ENCODE data around the gene KLK6.

Gene KLK6

DNA sequence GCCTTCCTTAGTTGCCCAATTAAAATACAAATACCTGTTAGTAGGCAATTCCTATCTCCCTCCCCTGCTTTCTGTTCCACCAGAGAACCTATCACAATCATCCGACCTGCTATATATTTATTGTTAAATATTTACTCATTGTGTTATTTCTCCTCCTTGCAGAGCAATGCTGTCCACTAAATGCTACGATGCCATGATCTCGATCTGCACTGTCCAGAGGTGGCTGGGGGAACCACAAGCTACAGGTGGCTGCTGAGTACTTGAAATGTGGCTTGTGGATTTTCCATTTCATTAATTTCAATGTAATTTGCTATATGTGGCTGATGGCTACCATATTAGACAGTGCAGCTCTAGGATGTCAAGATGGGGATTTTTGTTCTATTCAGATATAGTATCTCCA, 5.1 kb downstream of the KLK6 start:
- H3K27ac ChIP-seq, result no peak overlapping the region
- no peak overlapping the region for H3K4me3 ChIP-seq

DNA sequence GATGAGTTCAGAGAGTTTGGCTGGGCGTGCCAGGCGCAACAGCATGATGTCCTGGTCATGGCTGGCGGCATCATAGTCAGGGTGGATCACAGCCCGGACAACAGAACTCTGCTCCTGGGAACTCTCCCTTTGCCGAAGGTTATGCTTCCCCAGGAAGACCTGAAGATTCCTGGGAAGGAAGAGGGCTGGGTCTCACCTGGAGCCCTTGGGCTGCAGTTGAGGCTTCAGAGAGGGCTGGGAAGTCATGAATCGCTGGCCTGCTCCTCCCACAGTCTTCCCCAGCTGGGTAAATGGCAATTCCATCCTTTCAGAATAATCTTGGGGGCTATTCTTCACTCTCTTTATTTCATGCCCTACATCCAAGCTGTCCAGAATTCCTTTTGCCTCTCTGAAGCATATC, 6.0 kb downstream of the KLK6 start:
- Histone ChIP-seq H3K4me3 (no peak overlapping the region), H3K27ac (no peak overlapping the region)

DNA sequence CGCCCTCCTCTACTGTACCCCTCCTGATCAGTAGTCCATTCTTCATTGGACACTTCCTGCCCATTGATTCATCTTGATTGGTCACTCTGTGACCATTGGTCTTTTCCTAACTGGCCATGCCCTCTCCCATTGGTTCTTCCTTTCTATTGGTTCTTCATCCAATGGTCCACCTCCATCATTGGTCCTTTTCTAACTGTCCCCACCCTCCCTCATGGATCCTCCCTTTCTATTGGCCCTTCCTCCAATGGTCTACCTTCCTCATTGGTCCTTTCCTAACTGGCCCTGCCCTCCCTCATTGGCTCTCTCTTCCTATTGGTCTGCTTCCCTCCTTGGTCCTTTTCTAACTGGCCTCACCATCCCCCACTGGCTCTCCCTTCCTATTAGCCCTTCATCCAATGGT, 7.1 kb downstream of the KLK6 start:
- H3K27ac ChIP-seq, result no peak overlapping the region
- no peak overlapping the region for H3K4me3 ChIP-seq

DNA sequence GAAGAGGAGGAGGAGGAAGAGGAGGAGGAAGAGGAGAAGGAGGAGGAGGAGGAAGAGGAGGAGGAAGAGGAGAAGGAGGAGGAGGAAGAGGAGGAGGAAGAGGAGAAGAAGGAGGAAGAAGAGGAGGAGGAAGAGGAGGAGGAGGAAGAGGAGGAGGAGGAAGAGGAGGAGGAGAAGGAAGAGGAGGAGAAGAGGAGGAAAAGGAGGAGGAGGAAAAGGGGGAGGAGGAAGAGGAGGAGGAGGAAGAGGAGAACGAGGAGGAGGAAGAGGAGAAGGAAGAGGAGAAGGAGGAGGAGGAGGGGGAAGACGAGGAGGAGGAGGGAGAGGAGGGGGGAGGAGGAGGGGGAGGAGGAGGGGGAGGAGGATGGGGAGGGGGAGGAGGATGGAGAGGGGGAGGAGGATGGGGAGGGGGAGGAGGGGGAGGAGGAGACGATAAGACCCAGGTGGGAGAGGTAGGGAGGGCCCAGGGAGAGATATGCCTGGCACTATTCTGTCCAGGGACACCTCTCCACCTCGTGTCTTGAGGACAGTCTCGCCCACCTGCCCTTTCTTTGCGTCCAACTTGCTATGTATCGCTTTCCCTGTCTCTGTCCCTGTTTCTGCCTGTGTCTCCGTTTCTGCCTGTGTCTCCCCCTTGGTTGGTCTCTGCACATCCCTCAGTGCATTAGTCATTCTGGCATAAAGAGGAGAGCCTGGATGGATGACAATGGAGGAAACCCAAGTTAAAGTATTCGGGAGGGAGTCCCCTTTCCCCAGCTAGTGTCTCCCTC, 9.5 kb downstream of the KLK6 start:
- H3K4me3 ChIP-seq, result no peak overlapping the region

DNA sequence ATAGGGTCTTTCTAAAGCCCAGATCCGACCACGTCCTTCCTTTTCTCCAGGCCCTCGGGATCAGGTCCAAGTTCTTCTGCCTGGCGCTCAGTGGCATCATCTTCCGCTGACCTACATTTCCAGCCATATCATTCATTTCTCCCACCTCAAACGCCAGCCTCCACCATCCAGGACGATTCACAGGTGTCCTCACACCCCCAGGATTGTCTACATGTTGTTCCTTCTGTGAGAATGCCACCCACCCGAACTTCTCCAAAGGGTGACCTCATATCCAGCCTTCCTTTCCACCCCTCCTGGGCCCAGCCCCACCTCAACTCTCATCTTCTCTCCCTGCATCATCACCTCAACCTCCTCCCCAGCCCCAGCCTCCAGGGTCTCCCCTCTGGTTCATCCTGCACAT, 11.8 kb downstream of the KLK6 start:
- Histone ChIP-seq H3K27ac (no peak overlapping the region), H3K4me3 (no peak overlapping the region)

More for the DNA sequence above, 9.5 kb downstream of the KLK6 start:
- no peak overlapping the region for H3K27ac ChIP-seq

DNA sequence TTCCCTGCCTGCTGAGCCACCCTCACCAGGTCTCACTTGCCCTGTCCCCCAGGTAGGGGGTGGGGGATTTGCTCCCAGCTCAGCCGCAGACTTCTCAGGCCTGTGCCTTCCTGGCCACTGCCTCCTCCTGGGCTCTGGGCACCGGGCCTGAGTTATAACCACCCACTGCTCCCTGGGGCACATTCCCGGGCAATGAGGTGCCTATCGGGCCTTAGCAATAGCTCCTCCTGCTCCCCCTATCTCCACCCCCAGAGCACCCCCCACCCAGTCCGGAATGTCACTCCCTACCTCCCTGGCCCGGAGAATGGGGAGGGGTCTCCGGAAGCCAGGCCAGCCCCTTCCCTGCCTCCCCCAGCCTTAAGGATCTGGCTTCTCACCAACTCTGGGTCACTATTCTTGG, 16.5 kb downstream of the KLK6 start, which contains the start of gene KLK5:
Gene KLK5, minus strand, starts transcription at position 129 of the 400 bp plus-strand sequence. CDS start 381 bp downstream, outside the sequence.
- Histone ChIP-seq H3K4me3 (peak within 1 kb of the TSS in 6 of 7 experiments; percentile 10 to 37 (median 22)), H3K27ac (peak within 1 kb of the TSS in 16 of 21 experiments; percentile 19 to 75 (median 52))

DNA sequence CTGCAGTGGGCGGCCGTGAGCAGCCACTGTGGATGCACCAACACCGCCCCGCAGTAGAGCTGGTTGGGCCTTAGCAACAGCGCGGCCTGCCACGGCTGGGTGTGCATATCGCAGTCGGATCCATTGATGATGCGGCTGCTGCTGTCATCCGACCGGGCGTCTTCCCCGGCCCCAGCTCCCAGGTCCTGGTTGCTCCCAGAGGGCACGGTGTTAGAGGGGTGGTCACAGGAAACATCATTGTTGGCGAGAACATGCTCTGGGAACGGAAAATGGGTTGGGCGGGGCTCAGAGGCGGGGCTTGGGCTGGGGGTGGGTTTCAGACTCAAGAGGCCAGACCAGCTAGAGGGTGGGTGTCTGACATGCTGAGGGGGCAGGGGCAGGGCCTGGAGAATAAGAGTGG, 19.5 kb downstream of the KLK6 start:
- Histone ChIP-seq H3K4me3 (no peak overlapping the region), H3K27ac (no peak overlapping the region)

DNA sequence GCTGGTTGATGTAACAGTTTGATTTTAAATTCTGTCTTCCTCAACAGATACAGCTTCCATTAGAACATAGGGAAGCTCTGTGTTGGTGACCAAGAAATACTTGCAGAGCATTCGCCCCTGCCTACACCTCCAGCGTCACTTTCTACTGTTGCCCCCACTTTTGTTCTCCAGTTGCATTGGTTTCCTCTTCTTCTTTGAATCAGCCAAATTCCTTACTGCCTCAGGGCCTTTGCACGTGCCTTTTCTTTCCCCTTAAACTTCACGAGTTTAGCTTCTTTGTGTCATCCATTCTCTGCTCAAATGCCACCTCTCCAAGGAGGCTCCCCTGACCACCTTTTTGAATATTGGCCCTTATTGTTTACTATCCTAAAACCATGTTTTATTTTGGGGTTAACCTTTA, 22.3 kb downstream of the KLK6 start:
- Histone ChIP-seq H3K4me3 (no peak overlapping the region), H3K27ac (no peak overlapping the region)

DNA sequence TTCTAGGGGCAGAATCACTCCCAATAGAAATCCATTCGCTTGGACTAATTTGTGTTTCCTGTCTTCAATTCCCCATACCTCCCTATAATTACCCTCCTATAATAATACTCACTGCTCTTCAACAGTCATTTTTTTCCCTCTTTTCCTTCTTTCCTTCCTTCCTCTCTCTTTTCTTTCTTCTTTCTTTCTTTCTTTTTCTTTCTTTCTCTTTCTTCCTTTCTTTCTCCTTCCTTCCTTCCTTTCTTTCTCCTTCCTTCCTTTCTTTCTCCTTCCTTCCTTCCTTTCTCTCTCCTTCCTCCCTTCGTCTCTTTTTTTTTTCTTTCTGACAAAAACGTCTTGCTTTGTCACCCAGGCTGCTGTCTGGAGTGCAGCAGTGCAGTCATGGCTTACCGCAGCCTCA, 24.6 kb downstream of the KLK6 start:
- Histone ChIP-seq H3K4me3 (no peak overlapping the region), H3K27ac (no peak overlapping the region)

DNA sequence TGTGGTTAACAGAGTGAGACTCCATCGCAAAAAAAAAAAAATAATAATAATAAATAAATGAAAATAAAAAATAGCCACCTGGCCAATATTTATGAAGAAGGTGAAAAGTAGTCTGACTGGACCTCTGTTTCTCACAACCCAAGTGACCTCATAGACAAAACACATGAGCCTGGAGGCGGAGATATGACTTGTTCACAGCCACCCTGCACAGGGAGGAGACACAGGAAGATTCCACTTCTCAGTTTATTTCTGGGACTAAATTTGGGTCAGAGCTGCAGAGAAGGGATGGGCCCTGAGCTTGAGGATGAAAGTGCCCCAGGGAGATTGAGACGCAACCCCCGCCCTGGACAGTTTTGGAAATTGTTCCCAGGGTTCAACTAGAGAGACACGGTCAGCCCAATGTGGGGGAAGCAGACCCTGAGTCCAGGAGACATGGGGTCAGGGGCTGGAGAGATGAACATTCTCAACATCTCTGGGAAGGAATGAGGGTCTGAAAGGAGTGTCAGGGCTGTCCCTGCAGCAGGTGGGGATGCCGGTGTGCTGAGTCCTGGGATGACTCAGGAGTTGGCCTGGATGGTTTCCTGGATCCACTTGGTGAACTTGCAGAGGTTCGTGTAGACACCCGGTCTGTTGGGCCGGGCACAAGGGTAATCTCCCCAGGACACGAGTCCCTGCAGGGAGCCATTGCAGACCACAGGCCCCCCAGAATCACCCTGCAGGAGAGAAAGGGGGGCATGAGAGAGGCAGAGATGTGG, 26.1 kb downstream of the KLK6 start:
- H3K27ac ChIP-seq, result no peak overlapping the region

DNA sequence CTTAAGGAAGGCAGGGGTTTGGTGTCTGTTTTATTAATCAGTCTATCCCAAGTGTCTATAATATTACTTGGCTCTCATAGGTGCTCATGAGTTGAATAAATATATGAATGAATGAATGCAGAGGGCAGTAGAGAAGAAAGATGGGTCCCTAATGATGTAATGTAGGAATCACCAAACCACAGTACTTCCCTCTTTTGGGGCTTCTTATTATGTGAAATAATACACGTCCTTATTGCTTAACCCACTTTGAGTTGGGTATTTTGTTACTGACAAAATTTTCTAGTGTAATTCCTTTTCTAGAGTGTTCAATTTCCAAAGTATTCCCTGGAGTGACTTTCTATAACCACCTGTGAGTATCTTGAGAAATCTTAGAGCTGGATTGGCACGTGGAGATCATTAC, 29.8 kb downstream of the KLK6 start:
- Histone ChIP-seq H3K4me3 (no peak overlapping the region), H3K27ac (no peak overlapping the region)

More for the DNA sequence above, 26.1 kb downstream of the KLK6 start:
- H3K4me3 ChIP-seq, result no peak overlapping the region

DNA sequence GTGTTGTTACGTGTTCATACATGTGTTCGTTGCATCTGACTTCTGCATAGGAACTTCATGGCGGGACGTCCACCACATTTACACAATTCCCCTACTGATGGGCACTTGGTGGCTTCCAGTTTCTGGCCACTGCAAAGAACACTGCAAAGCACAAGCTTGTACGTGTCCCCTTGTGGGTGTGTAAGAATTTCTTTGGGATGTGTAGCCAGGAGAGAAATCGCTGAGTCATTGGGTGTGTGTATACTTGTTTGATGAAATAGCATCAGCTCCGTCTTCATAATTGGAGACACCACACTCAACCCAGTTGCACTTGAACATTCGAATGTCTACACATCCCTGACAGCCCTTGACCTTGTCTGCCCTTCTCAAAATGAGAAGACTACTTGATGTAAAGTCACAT, 35.8 kb downstream of the KLK6 start:
- no peak overlapping the region for H3K4me3 ChIP-seq
- peak overlapping the region in 11 of 21 experiments; percentile 14 to 74 (median 43) for H3K27ac ChIP-seq

DNA sequence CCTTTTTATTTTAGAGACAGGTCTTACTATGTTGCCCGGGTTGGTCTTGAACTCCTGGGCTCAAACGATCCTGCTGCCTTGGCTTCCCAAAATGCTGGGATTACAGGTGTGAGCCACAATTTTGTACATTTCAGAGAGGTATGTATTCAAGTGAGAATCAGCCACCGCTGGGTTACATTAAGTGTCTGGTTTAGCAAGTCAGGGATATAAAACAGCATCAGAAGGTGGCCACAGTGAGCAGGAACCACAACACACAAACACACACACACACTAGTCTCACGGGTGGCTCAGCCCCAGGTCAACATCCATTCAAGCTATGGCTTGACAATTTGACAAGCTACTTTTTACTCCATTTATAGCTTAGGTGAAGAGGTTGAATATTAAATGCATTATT, 36.7 kb downstream of the KLK6 start:
- peak overlapping the region in 14 of 21 experiments; percentile 14 to 74 (median 45) for H3K27ac ChIP-seq
- H3K4me3 ChIP-seq, result no peak overlapping the region

DNA sequence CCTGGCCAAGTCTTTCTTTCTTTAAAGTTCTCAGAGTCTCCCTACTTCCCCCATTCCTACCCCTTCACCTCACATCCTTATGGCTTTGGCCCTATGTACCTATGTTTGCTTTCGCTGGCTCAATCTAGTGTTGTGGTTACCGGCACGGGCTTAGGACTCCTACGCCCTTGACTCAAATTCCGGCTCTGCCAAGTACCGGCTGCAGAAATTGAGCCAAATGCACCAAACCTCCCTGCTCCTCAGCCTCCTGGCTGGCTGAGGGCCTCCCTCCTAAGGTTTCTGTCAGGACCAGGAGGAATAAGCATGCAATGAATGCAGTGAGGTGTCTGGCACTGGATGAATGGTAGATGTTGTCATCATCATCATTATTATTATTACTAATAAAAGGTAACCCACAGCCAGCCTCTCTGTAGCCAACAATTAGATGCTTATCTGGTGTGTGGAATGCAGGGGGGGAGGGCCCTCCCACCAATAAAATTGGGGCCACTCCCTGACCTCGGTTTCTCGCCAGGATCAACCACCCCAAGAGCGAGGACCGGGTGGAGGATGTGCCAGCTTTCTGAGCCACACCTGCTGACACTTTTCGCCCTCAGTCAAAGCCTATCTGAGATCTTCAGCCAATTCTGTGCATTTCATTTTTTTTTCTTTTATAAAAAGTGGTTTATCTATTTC, 37.2 kb downstream of the KLK6 start:
- Histone ChIP-seq H3K27ac (peak overlapping the region in 14 of 21 experiments; percentile 14 to 74 (median 45)), H3K4me3 (no peak overlapping the region)

DNA sequence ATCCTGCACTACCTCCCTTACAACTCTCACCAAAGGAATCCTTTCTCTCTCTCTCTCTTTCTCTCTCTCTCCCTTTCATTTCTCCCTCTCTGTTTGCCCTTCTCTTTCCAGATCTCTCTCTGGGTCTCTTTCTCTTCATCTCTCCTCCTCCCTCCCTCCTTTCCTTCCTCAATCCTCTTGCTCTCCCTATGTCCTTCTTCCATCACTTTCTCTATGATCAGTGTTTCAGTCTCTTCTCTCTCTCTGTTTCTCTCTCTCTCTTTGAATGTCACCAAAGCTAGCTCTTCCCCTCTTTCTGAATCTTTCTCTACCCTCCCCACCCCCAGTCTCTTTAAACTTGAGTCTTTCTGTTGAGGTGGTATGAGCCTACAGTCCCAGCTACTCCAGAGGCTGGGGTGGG, 38.4 kb downstream of the KLK6 start:
- no peak overlapping the region for H3K4me3 ChIP-seq
- no peak overlapping the region for H3K27ac ChIP-seq

DNA sequence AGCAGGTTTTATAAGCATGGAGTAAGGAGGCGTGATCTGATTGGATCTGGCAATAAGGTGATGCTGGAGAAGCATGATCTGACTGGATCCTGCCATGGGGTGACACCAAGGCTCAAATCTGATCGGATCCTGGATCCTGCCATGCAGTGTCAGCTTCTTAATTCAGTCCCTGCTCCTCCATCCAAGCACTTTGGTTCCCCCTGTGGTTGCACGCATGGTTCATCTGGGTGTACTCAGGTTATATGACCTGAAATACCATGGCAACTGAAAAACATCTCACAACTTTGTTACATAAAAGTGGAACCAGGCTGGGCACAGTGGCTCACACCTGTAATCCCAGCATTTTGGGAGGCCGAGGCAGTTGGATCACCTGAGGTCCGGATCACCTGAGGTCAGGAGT, 40.6 kb downstream of the KLK6 start:
- H3K27ac ChIP-seq, result no peak overlapping the region
- no peak overlapping the region for H3K4me3 ChIP-seq

DNA sequence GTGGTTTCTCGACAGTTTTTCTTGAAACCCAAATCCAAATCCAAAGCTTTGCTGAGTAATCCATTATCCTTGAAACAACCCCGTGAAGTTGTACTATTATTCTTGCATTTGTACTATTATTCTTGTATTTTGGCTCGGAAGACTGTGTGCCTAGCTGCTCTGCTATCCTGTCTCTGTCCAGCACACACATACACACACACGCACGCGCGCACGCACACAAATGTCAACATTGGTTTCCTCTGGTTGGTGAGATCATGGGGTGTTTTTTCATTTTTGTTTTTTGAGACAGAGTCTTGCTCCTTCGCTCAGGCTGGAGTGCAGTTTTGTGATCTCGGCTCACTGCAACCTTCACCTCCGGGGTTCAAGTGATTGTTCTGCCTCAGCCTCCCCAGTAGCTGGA, 43.2 kb downstream of the KLK6 start:
- Histone ChIP-seq H3K27ac (peak overlapping the region in 2 of 21 experiments; percentile 3 to 7), H3K4me3 (no peak overlapping the region)

DNA sequence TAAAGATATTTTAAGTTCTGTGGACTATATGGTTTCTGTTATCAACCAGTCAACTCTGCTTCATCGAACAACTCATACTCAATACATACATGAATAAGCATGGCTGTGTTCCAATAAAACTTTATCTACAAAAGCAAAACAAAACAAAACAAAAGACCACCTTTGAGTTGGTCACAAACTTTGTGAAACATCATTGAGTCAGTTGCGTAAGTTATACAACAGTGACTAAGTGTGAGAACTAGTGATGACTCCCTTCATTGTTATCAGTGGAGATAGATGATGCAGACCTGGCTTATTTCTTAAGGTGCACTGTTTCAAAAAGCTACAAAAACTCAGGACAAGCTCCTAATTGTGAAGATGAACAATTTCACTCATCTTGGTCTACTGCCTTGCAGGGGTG, 43.7 kb downstream of the KLK6 start:
- no peak overlapping the region for H3K4me3 ChIP-seq
- H3K27ac ChIP-seq, result peak overlapping the region in 1 of 21 experiments; percentile 71

DNA sequence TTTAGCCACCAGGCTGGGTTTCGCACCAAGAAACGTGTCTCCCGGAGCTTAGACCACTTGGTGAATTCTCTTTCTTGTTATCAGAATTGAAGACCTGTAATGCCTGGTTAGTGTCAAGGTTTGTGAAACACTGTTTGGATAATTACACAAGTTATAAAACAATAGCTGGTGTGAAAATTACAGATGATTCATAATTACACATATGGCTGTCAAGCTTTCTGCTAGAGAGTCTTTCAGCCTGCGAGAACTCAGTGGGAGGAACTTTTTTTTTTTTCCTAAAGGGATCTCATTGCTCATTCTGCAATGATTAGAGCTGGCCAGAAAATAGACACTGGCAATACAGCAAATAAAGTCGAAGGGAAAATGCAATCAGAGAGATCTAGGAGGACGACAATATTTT, 44.8 kb downstream of the KLK6 start:
- Histone ChIP-seq H3K4me3 (no peak overlapping the region), H3K27ac (peak overlapping the region in 1 of 21 experiments; percentile 71)

DNA sequence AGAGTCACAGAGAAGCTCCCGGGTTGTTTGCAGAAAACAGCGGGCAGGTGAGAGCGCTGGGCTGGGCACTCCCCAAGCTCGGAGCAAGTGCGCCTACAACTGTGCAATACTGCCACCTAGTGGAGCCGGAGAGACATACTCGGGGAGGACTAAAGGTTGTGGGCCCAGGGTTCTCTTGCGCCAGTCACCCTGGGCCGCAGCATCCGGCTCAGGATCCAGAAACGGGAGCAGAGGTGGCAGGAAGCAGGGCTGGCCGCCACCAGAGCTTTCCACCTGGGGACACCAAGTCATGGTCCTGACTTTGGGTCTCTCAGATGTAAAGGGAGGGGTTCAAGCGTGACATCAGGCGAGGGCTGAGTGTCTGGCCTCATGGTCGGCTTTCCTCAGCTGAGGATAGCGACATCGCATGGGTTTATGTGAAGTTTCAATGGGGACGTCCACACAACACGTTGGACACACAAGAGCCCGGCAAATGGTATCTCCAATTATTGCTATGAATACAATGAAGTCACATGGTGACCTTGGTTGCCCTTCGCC, 47.0 kb downstream of the KLK6 start:
- no peak overlapping the region for H3K27ac ChIP-seq
- H3K4me3 ChIP-seq, result no peak overlapping the region

Data from skin epidermis (tissue), 12 donors.